GM12872 (cell line): Measurements from ENCODE around the gene SLC5A7.

Experiments
- TF ChIP-seq, protein P1 (sequence below): IDR thresholded peaks from 3 replicates; pipeline ENCODE4 v1.5.1; 2011; ENCODE audit warnings: low read depth, mild to moderate bottlenecking, low read length, moderate library complexity; ENCODE audit not compliant: insufficient read depth

Gene SLC5A7

DNA sequence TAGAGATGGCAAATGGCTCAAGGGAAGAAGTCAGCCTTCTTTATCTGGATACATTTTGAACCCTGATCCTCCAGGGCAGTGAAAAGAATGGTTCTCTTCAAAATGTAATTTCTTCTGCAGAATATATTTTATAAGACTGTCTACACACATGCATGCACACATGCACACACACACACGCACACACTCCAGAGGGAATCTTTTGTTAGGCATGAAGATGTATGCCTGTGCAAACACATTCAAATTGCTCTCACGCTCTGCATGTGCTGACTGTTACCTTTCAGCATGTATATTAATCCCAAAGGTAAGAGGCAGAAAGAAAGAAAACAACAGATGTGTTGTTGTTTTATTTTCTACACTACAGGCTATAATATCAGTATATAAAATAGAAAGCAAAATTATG, 43.2 kb downstream of the SLC5A7 start:
- TF ChIP-seq, protein P1, sequence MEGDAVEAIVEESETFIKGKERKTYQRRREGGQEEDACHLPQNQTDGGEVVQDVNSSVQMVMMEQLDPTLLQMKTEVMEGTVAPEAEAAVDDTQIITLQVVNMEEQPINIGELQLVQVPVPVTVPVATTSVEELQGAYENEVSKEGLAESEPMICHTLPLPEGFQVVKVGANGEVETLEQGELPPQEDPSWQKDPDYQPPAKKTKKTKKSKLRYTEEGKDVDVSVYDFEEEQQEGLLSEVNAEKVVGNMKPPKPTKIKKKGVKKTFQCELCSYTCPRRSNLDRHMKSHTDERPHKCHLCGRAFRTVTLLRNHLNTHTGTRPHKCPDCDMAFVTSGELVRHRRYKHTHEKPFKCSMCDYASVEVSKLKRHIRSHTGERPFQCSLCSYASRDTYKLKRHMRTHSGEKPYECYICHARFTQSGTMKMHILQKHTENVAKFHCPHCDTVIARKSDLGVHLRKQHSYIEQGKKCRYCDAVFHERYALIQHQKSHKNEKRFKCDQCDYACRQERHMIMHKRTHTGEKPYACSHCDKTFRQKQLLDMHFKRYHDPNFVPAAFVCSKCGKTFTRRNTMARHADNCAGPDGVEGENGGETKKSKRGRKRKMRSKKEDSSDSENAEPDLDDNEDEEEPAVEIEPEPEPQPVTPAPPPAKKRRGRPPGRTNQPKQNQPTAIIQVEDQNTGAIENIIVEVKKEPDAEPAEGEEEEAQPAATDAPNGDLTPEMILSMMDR: no peak

GRCh38 chr2:108029912-108030311, 43.6 kb downstream of the SLC5A7 start:
- TF ChIP-seq, protein P1: no peak

- TF ChIP-seq, protein P1: no peak
Observed at GRCh38 chr2:108031471-108031941, 45.2 kb downstream of the SLC5A7 start.

GRCh38 chr2:108034843-108035242, 48.5 kb downstream of the SLC5A7 start:
- TF ChIP-seq, protein P1: no peak

GRCh38 chr2:108048752-108049151, 62.4 kb downstream of the SLC5A7 start:
- TF ChIP-seq, protein P1: no peak

DNA sequence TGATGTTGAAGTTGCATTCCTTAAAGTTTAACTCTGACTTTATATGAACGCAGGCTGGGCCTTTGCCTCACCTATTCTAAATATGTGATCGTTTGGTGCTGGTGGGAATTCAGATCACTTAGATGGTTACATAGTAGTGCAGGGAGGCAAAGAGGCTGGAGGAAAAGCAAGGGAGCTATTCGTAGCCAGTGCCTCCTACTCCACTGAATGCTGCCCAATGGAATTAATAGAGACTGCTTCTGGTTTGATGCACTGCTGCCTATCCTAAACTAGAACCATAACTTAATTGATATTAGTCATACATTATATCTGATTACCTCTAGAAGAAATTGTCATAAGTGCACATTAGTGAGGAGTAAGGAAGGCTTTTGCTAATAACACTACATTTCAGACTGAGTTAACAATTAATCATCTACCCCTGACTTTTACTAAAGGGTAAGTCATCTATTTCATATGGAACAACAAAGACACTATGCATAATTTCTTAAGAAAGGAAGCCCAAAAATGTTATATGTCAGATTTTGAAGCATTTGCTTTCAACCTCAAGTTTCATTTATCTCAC, 72.3 kb downstream of the SLC5A7 start:
- TF ChIP-seq, protein P1: no peak

- TF ChIP-seq, protein P1: no peak
Observed at GRCh38 chr2:108061439-108062042, 75.2 kb downstream of the SLC5A7 start.
